AG20443 (cell line): ENCODE results near the gene EFCAB14.
"Not testable (repeated sequence)": the region's sequence is repeated elsewhere in the genome, so short reads cannot be mapped to it uniquely, and the experiment has no call there.

Experiments
- DNase-seq: peaks from one replicate; pipeline ENCODE4 v3.0.0; 2012; ENCODE audit warnings: low spot score, mixed read lengths

EFCAB14 gene

GRCh38 chr1:46684670-46685069, 34.2 kb downstream of the EFCAB14 start:
- no peak for DNase-seq

GRCh38 chr1:46682064-46682463, 36.9 kb downstream of the EFCAB14 start:
- no peak for DNase-seq

DNA sequence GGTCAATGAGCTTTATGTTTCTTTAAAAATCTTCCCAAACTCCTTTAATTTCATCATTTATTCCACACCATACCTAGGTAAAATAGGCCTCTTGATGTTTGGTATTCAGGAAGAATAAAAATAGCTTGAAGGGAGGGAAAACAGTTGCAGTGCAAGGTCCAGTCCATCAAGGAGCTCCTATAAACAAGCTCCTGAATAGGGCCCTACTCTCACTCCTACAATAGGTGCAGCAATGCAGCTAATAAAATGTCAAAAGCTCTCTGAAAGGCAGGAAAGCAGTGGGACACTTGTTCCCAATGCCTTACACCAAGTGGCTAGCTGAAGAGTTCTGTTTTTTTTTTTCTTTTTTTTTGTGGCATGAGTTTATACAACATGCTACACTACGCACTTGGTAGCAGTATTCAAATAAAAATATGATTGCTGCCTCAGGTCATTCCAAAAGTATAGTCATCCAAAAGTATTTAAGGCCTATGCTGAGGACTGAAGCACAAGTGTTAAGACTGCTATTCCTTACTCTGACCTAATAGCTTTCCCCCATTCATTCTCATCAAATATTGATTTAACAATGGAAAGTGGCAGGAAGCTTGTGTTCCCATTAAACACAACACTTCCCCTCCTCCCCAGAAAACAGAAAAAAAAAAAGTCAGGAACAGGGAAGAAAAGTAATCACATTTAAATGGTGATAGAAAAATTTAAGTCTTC, 37.4 kb downstream of the EFCAB14 start:
- DNase-seq, result no peak

DNA sequence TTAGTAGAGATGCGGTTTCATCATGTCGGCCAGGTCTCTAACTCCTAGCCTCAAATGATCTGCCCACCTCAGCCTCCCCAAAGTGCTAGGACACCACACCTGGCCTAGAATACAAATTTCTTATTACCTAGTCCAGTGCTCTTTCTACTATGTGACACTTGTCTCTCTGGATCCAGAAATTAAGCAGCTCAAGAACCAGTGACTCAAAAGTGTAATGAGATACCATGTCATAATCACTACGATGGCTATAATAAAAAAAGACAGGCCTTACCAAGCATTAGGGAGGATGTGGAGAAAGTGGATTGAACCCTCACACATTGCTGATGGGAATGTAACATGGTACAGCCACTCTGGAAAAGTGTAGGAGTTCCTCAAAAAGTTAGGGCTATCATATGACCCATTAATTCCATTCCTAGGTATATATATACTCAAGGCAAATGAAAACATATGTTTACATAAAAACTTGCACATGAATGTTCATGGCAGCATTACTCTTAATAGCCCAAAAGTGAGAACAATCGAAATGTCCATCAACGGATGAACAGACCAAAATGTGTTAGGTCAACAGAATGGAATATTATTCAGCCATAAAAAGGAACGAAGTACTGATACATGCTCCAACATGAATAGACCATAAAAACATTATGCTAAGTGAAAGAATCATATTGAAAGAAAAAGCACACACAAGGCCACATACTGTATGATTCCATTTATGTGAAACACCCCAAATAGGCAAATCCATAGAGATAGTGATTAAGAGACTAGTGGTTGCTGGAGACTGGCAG, 38.9 kb downstream of the EFCAB14 start:
- DNase-seq, result no peak

GRCh38 chr1:46677339-46677738, 41.6 kb downstream of the EFCAB14 start:
- DNase-seq, result no peak

- DNase-seq, result no peak
Measured at GRCh38 chr1:46676531-46676930, 42.4 kb downstream of the EFCAB14 start.

GRCh38 chr1:46675549-46676314, 43.2 kb downstream of the EFCAB14 start:
- no peak for DNase-seq

DNA sequence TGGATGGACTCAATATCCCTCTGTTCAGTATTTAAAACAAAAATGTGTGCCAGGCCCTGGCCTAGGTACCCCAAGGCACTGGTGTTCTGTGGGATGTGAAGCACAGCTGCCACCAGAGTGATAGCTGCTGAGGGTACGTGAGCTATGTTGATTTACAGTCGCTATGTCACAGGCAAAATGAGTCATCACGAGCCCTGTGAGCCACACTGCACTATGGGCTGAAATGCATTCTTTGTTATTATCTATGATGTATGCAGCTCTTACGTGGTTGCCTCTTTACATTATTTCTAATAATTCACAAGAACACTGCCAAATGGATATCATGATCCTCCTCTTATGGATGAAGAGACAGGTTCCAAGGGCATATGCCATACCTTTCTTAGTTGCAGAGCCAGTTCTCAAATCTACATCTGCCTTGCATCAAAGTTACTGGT, 45.1 kb downstream of the EFCAB14 start:
- DNase-seq, result no peak

GRCh38 chr1:46672696-46673095, 46.2 kb downstream of the EFCAB14 start:
- no peak for DNase-seq

GRCh38 chr1:46671554-46671953, 47.4 kb downstream of the EFCAB14 start, which contains the start of gene TEX38:
Gene TEX38, plus strand, starts transcription at chr1:46671854. Its CDS starts 81 bp downstream, at chr1:46671935.
- DNase-seq, result no peak

GRCh38 chr1:46670134-46670533, 48.8 kb downstream of the EFCAB14 start:
- DNase-seq, result no peak

GRCh38 chr1:46667782-46668760, 50.8 kb downstream of the EFCAB14 start, which contains the start of gene ATPAF1:
Gene ATPAF1, minus strand, starts transcription at chr1:46668364. Its CDS starts 42 bp downstream, at chr1:46668322.
- peak; percentile 95 for DNase-seq

GRCh38 chr1:46665983-46666382, 52.9 kb downstream of the EFCAB14 start:
- DNase-seq, result no peak

GRCh38 chr1:46662919-46663318, 56.0 kb downstream of the EFCAB14 start:
- DNase-seq, result not testable (repeated sequence)

GRCh38 chr1:46660116-46660515, 58.8 kb downstream of the EFCAB14 start:
- DNase-seq, result not testable (repeated sequence)

GRCh38 chr1:46659307-46659870, 59.5 kb downstream of the EFCAB14 start:
- DNase-seq, result no peak

DNA sequence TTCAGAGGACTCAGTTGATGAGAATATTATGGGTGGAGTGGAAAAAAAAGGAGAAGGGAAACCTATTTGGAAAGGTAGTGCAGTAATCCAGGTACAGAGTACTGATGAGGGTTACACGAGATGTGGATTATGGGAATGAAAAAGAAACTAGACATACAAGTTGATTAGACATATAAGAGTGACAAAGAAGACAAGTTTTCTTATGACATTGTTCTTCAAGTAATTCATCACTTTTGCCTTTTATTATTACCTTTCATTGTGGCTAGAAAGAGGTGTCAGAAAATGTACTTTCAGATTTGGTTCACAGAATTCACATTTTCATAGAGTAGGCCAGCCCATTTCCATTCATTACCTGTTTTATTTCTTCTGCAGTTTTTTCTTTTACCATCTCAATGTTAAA, 61.1 kb downstream of the EFCAB14 start:
- no peak for DNase-seq

DNA sequence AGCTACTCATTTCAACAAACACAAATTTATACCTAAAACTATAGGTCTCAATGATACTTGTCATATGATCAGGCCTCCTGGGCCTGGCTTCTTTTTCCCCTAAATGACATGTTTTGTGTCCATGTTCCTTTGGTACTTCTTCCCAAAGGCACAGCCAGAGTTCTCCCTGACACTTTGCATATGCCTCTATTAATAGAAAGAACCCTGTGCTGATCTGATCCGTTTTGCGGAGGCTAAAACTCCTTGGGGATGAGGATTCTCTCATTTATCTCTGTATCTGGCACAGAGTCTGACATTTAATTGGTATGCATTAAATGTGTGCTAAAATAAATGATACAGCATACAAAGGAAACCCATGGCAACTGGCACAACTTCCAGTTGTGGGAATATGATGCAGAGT, 62.3 kb downstream of the EFCAB14 start:
- no peak for DNase-seq

- DNase-seq, result no peak
Measured at GRCh38 chr1:46655848-46656247, 63.1 kb downstream of the EFCAB14 start.

DNA sequence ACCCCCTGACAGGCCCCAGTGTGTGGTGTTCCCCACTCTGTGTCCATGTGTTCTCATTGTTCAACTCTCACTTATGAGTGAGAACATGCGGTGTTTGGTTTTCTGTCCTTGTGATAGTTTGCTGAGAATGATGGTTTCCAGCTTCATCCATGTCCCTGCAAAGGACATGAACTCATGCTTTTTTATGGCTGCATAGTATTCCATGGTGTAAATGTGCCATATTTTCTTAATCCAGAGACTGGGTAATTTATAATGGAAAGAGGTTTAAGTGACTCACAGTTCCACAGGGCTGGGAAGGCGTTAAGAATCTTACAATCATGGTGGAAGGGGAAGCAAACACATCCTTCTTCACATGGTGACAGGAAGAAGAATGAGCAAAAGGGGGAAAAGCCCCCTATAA, 64.2 kb downstream of the EFCAB14 start:
- DNase-seq, result not testable (repeated sequence)

- no peak for DNase-seq
Measured at GRCh38 chr1:46654012-46654411, 64.9 kb downstream of the EFCAB14 start.
